K562 (cell line): ENCODE data around the gene XAB2. TPM values are rescaled to one million over a fixed set of nuclear protein-coding genes. Genes with fewer than 3 reads are reported as not detected.

Experiments
- ARID3A ChIP-seq: IDR thresholded peaks from 2 replicates; pipeline ENCODE4 v1.6.1; 2012; ENCODE audit warnings: low read depth, low read length, improper control_type of control experiment, borderline replicate concordance
- BCOR ChIP-seq: fragments of 450-650 bp; IDR thresholded peaks from 2 replicates; pipeline ENCODE4 v1.6.1; 2016
- DNMT1 ChIP-seq: fragments of 450-650 bp; IDR thresholded peaks from 2 replicates; pipeline ENCODE4 v1.6.1; 2016; ENCODE audit warnings: antibody characterized with exemption, mild to moderate bottlenecking
- HMG20A ChIP-seq: fragments of 450-650 bp; formaldehyde crosslinking; conservative IDR thresholded peaks from 2 replicates; pipeline ENCODE4 v1.4.0; 2020; ENCODE audit warnings: mild to moderate bottlenecking, mixed read lengths
- HNRNPLL ChIP-seq: fragments of 200-400 bp; formaldehyde crosslinking; IDR thresholded peaks from 2 replicates; pipeline ENCODE4 v1.6.1; 2017; ENCODE audit warnings: low read length, low read depth, mild to moderate bottlenecking; ENCODE audit not compliant: poor library complexity, severe bottlenecking
- MYBL2 ChIP-seq, 2 experiments: fragments of 450-650 bp in 1 of 2; sonication (generic) in 1 of 2; formaldehyde crosslinking in 1 of 2; IDR thresholded peaks; 2 replicates each; pipeline versions ENCODE4 v1.6.1 to v1.8.1; 2017 to 2022; ENCODE audit warnings: borderline replicate concordance in 1 of 2, inconsistent platforms in 1 of 2, low read depth in 1 of 2, mild to moderate bottlenecking in 1 of 2, missing genetic modification reagents in 1 of 2, moderate library complexity in 1 of 2
- MYNN ChIP-seq, 2 experiments: sonication (generic); formaldehyde crosslinking in 1 of 2; IDR thresholded peaks; 2 replicates each; pipeline versions ENCODE4 v1.5.0 to v1.6.1; 2016 to 2020; ENCODE audit warnings: antibody characterized with exemption in 1 of 2, missing genetic modification reagents in 1 of 2
- NR0B1 ChIP-seq: fragments of 450-650 bp; IDR thresholded peaks from one replicate; pipeline ENCODE4 v1.6.1; 2018; ENCODE audit warnings: mild to moderate bottlenecking, moderate library complexity; ENCODE audit not compliant: partially characterized antibody
- NUFIP1 ChIP-seq: fragments of 450-650 bp; IDR thresholded peaks from 2 replicates; pipeline ENCODE4 v1.6.1; 2018; ENCODE audit not compliant: partially characterized antibody
- PKNOX1 ChIP-seq: fragments of 450-650 bp; IDR thresholded peaks from 2 replicates; pipeline ENCODE4 v1.6.1; 2016
- RBM15 ChIP-seq: fragments of 200-400 bp; formaldehyde crosslinking; IDR thresholded peaks from 2 replicates; pipeline ENCODE4 v1.6.1; 2018; ENCODE audit warnings: mild to moderate bottlenecking, low read length, moderate library complexity; ENCODE audit not compliant: insufficient read depth
- RNF2 ChIP-seq: sonication (generic); IDR thresholded peaks from 2 replicates; pipeline ENCODE4 v1.6.1; 2016
- STAT5A ChIP-seq: IDR thresholded peaks from 2 replicates; pipeline ENCODE4 v1.6.1; 2012; ENCODE audit warnings: low read length, inconsistent platforms, borderline replicate concordance
- TEAD4 ChIP-seq, 2 experiments: sonication (generic) in 1 of 2; formaldehyde crosslinking in 1 of 2; IDR thresholded peaks; 2 replicates each; pipeline versions ENCODE4 v1.6.1 to v1.8.0; 2012 to 2022; ENCODE audit warnings: borderline replicate concordance in 1 of 2, inconsistent platforms in 1 of 2, low read length in 1 of 2, mild to moderate bottlenecking in 1 of 2, missing genetic modification reagents in 1 of 2
- ZMIZ1 ChIP-seq, 2 experiments: fragments of 150-350 bp in 1 of 2; IDR thresholded peaks; 2 replicates each; pipeline ENCODE4 v1.6.1; 2012 to 2016; ENCODE audit warnings: low read depth in 2 of 2, low read length in 2 of 2, mild to moderate bottlenecking in 1 of 2, moderate library complexity in 1 of 2
- ZNF12 ChIP-seq: sonication (generic); formaldehyde crosslinking; IDR thresholded peaks from 2 replicates; pipeline ENCODE4 v1.4.0; 2020; ENCODE audit warnings: mild to moderate bottlenecking, missing genetic modification reagents
- ZNF217 ChIP-seq: sonication (generic); formaldehyde crosslinking; IDR thresholded peaks from 2 replicates; pipeline ENCODE4 v1.8.0; 2022; ENCODE audit warnings: mild to moderate bottlenecking, missing genetic modification reagents
- ZNF239 ChIP-seq: fragments of 250-450 bp; sonication (Bioruptor Pico); IDR thresholded peaks from 2 replicates; pipeline ENCODE4 v1.4.0; 2020; ENCODE audit warnings: mild to moderate bottlenecking
- ZNF444 ChIP-seq: fragments of 250-450 bp; sonication (Bioruptor Pico); IDR thresholded peaks from 2 replicates; pipeline ENCODE4 v1.4.0; 2020; ENCODE audit warnings: mild to moderate bottlenecking, moderate library complexity
- ZNF696 ChIP-seq: fragments of 250-450 bp; sonication (Bioruptor Pico); conservative IDR thresholded peaks from 2 replicates; pipeline ENCODE4 v1.4.0; 2020; ENCODE audit warnings: mild to moderate bottlenecking, moderate library complexity
- polyA plus RNA-seq, 8 experiments: library from polyadenylated mRNA; depleted of rRNA in 4 of 8; stranded (reverse) in 5 of 8; unstranded in 3 of 8; fragments of >200 nt; fragmentation: Nextera tagmentation in 2 of 8; fragmentation: Illumina TruSeq in 1 of 8; extraction: Ambion mirVana in 2 of 8; extraction: Trizol in 1 of 8; gene quantifications; 2 replicates each; pipeline versions ENCODE4 v1.2.1 to v1.2.3, GENCODE V29; 2011 to 2014; ENCODE audit warnings: inconsistent platforms in 1 of 8, missing spikeins in 1 of 8
- total RNA-seq, 7 experiments: library from RNA; depleted of rRNA in 6 of 7; stranded (reverse); fragments of >200 nt in 6 of 7; fragmentation: Illumina TruSeq in 2 of 7; extraction: Trizol in 2 of 7; gene quantifications; 2 replicates each; pipeline versions ENCODE4 v1.2.1 to v1.2.3, GENCODE V29; 2011 to 2021; ENCODE audit warnings: low replicate concordance in 1 of 7

Gene XAB2
- total and polyA plus RNA-seq, 9 of the 15 experiments (the other 6 are each of a cell fraction or from before 2014, with no cell fraction given) = 0.21 to 58.3 (median 20.0) TPM

- TF ChIP-seq STAT5A = no peak
- TF ChIP-seq MYBL2 (IDR thresholded peaks at IDR 0.05; ENCODE audit: low read depth) = no peak
- no peak for TF ChIP-seq MYBL2 (CRISPR knock-in tag; IDR thresholded peaks at IDR 0.05; ENCODE audit: borderline replicate concordance)
- 0 out of 2 replicates have a peak, but pooled peaks have one; percentile 82 for TF ChIP-seq DNMT1
- TF ChIP-seq ZNF444 (CRISPR knock-in tag) = no peak
- peak; percentile 100 for TF ChIP-seq ZNF239
- no peak for TF ChIP-seq RBM15
- TF ChIP-seq NR0B1 = no peak
- no peak for TF ChIP-seq NUFIP1
- TF ChIP-seq MYNN (IDR thresholded peaks at IDR 0.05) = 0 out of 2 replicates have a peak, but pooled peaks have one; percentile 5
- TF ChIP-seq MYNN (CRISPR knock-in tag; IDR thresholded peaks at IDR 0.05) = no peak
- TF ChIP-seq BCOR = peak; percentile 81
- TF ChIP-seq PKNOX1 = no peak
- no peak for TF ChIP-seq HMG20A (CRISPR knock-in tag)
- TF ChIP-seq RNF2 = no peak
- TF ChIP-seq ZNF696 = no peak
- no peak for TF ChIP-seq ZNF217 (CRISPR knock-in tag)
- TF ChIP-seq ZNF12 (CRISPR knock-in tag) = no peak
- TF ChIP-seq TEAD4 (IDR thresholded peaks at IDR 0.05; ENCODE audit: low read length) = no peak
- TF ChIP-seq TEAD4 (CRISPR knock-in tag; IDR thresholded peaks at IDR 0.05; ENCODE audit: borderline replicate concordance) = no peak
- no peak for TF ChIP-seq HNRNPLL
- TF ChIP-seq ARID3A = no peak
- no peak for TF ChIP-seq ZMIZ1 (IDR thresholded peaks at IDR 0.05; ENCODE audit: low read depth in 2 of 2, low read length in 2 of 2)
These were observed 19.1 kb upstream of the XAB2 start (continued) for GRCh38 chr19:7648265-7649014.
